ENCODE data around the gene KIR2DL4.
"Not testable (repeated sequence)": the region's sequence is repeated elsewhere in the genome, so short reads cannot be mapped to it uniquely, and the experiment has no call there.

Gene KIR2DL4

DNA sequence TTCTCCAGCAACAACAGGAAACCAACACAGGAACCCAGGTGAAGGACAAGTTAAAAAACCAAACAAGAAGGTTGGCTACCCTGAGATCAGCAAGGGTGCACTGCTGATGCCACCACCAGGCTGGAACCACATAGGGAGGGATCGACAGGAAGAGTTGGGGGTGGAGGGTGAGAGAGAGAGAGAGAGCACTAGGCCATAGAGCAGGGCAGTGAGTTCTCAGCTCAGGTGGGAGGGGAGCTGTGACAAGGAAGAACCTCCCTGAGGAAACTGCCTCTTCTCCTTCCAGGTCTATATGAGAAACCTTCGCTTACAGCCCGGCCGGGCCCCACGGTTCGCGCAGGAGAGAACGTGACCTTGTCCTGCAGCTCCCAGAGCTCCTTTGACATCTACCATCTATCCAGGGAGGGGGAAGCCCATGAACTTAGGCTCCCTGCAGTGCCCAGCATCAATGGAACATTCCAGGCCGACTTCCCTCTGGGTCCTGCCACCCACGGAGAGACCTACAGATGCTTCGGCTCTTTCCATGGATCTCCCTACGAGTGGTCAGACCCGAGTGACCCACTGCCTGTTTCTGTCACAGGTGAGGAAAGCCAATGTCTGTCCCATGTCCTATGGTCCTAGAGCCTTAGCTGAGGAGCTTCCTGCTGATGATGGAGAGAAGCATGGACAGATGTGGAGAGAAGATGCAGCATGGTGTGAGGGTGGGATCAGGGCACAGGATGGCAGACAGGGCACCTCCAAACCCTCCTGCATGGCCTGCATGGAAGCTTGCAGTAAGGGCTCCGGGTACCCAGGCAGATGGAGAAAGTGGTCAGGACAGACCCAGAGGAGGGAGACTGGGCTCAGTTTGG lies 2.5 kb downstream of the KIR2DL4 start:
- Histone ChIP-seq H3K4me3 (no peak overlapping the region), H3K9me3 (ENCODE audit: low read depth, low read length) (no peaks in the 10 kb centered on the region), H3K36me3 (ENCODE audit: insufficient read depth, low read length) (no peaks in the 10 kb centered on the region), H3K9ac (ENCODE audit: insufficient read length) (no peak overlapping the region), H3K27ac (no peak overlapping the region)
- no peak for TF ChIP-seq FOXP2 (optimal IDR thresholded peaks at IDR 0.05; ENCODE audit: control extremely low read depth, extremely low read length, insufficient read depth)
- TF ChIP-seq EZH2 (IDR thresholded peaks at IDR 0.05): no peak
- TF ChIP-seq POLR2AphosphoS5 (IDR thresholded peaks at IDR 0.05; ENCODE audit: borderline replicate concordance, low read depth, low read length): no peak
- DNase-seq (ENCODE audit: low read depth, low spot score): no peak

GRCh38 chr19:54806516-54806838 lies 3.1 kb downstream of the KIR2DL4 start:
- no peak overlapping the region for H3K4me3 ChIP-seq
- H3K9ac ChIP-seq (ENCODE audit: insufficient read length): no peak overlapping the region
- TF ChIP-seq FOXP2 (optimal IDR thresholded peaks at IDR 0.05; ENCODE audit: control extremely low read depth, extremely low read length, insufficient read depth) (no peak), POLR2AphosphoS5 (IDR thresholded peaks at IDR 0.05; ENCODE audit: borderline replicate concordance, low read depth, low read length) (no peak), EZH2 (IDR thresholded peaks at IDR 0.05) (no peak)
- H3K9me3 ChIP-seq (ENCODE audit: low read depth, low read length): no peaks in the 10 kb centered on the region
- H3K27ac ChIP-seq: no peak overlapping the region
- no peaks in the 10 kb centered on the region for H3K36me3 ChIP-seq (ENCODE audit: insufficient read depth, low read length)
- DNase-seq (ENCODE audit: low read depth, low spot score): no peak

DNA sequence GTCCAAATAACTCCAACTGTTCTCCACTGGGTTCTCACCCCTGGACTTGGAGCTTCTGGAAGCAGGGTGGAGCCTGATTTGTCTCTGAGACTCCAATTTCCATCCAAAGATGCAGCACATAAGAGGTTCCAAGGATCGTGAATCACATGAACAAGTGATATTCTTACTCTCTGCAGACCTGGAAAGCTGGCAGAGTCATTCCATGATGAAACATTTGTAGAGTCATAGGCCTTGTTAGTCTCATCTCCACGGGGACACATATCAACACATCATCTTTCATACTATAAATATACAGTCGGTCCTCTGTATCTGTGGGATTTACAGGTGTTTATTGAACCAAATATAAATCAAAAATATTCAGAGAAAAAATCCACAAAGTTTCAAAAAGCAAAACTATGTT lies 11.2 kb downstream of the KIR2DL4 start:
- not testable (repeated sequence) for H3K9ac ChIP-seq (ENCODE audit: insufficient read length); H3K36me3 ChIP-seq (ENCODE audit: insufficient read depth, low read length); H3K4me3 ChIP-seq; H3K9me3 ChIP-seq (ENCODE audit: low read depth, low read length); DNase-seq (ENCODE audit: low read depth, low spot score); H3K27ac ChIP-seq

DNA sequence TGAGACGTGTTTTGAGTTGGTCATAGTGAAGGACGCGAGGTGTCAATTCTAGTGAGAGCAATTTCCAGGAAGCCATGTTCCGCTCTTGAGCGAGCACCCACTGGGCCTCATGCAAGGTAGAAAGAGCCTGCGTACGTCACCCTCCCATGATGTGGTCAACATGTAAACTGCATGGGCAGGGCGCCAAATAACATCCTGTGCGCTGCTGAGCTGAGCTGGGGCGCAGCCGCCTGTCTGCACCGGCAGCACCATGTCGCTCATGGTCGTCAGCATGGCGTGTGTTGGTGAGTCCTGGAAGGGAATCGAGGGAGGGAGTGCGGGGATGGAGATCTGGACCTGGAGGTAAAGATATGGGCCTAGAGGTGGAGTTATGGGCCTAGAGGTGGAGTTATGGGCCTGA lies 12.8 kb downstream of the KIR2DL4 start, which contains the start of gene KIR3DL1:
Gene KIR3DL1, plus strand, starts transcription at position 218 of the 400 bp plus-strand sequence.
- not testable (repeated sequence) for H3K27ac ChIP-seq; H3K4me3 ChIP-seq; DNase-seq (ENCODE audit: low read depth, low spot score); H3K9me3 ChIP-seq (ENCODE audit: low read depth, low read length); H3K9ac ChIP-seq (ENCODE audit: insufficient read length); H3K36me3 ChIP-seq (ENCODE audit: insufficient read depth, low read length)

GRCh38 chr19:54817670-54818536 lies 14.5 kb downstream of the KIR2DL4 start:
- no peaks in the 10 kb centered on the region for H3K36me3 ChIP-seq (ENCODE audit: insufficient read depth, low read length)
- H3K9me3 ChIP-seq (ENCODE audit: low read depth, low read length): no peaks in the 10 kb centered on the region
- DNase-seq (ENCODE audit: low read depth, low spot score): no peak
- no peak overlapping the region for H3K9ac ChIP-seq (ENCODE audit: insufficient read length)
- no peak overlapping the region for H3K27ac ChIP-seq
- TF ChIP-seq EZH2 (IDR thresholded peaks at IDR 0.05): no peak
- no peak for TF ChIP-seq POLR2AphosphoS5 (IDR thresholded peaks at IDR 0.05; ENCODE audit: borderline replicate concordance, low read depth, low read length)
- no peak for TF ChIP-seq FOXP2 (optimal IDR thresholded peaks at IDR 0.05; ENCODE audit: control extremely low read depth, extremely low read length, insufficient read depth)
- H3K4me3 ChIP-seq: no peak overlapping the region

DNA sequence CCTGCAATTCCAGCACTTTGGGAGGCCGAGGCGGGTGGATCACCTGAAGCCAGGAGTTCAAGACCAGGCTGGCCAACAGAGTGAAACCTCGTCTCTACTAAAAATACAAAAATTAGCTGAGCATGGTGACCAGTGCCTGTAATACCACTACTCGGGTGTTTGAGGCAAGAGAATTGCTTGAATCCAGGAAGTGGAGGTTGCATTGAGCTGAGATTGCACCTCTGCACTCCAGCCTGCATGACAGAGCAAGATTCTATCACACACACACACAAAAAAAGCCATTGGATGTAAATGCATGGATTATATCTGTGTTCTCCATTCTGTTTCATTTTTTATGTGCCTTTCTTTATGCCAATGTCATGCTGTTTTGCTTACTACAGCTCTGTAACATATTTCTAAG lies 21.0 kb downstream of the KIR2DL4 start:
- not testable (repeated sequence) for H3K9me3 ChIP-seq (ENCODE audit: low read depth, low read length); H3K4me3 ChIP-seq; DNase-seq (ENCODE audit: low read depth, low spot score); H3K9ac ChIP-seq (ENCODE audit: insufficient read length); H3K36me3 ChIP-seq (ENCODE audit: insufficient read depth, low read length); H3K27ac ChIP-seq

- not testable (repeated sequence) for H3K36me3 ChIP-seq (ENCODE audit: insufficient read depth, low read length); DNase-seq (ENCODE audit: low read depth, low spot score)
Measured at GRCh38 chr19:54825326-54825725, 21.9 kb downstream of the KIR2DL4 start.

GRCh38 chr19:54828064-54828463 lies 24.7 kb downstream of the KIR2DL4 start:
- H3K9ac ChIP-seq (ENCODE audit: insufficient read length); H3K27ac ChIP-seq; H3K4me3 ChIP-seq; H3K9me3 ChIP-seq (ENCODE audit: low read depth, low read length); DNase-seq (ENCODE audit: low read depth, low spot score); H3K36me3 ChIP-seq (ENCODE audit: insufficient read depth, low read length): not testable (repeated sequence)

More at GRCh38 chr19:54825326-54825725, 21.9 kb downstream of the KIR2DL4 start:
- not testable (repeated sequence) for H3K9me3 ChIP-seq (ENCODE audit: low read depth, low read length); H3K4me3 ChIP-seq; H3K9ac ChIP-seq (ENCODE audit: insufficient read length); H3K27ac ChIP-seq

GRCh38 chr19:54832496-54832895 lies 29.1 kb downstream of the KIR2DL4 start, which contains the start of gene KIR2DS4:
KIR2DS4 (plus strand) TSS chr19:54832676.
- H3K9me3 ChIP-seq (ENCODE audit: low read depth, low read length); H3K4me3 ChIP-seq; H3K27ac ChIP-seq; H3K9ac ChIP-seq (ENCODE audit: insufficient read length); DNase-seq (ENCODE audit: low read depth, low spot score); H3K36me3 ChIP-seq (ENCODE audit: insufficient read depth, low read length): not testable (repeated sequence)

- DNase-seq (ENCODE audit: low read depth, low spot score); H3K9me3 ChIP-seq (ENCODE audit: low read depth, low read length); H3K27ac ChIP-seq; H3K36me3 ChIP-seq (ENCODE audit: insufficient read depth, low read length); H3K9ac ChIP-seq (ENCODE audit: insufficient read length); H3K4me3 ChIP-seq: not testable (repeated sequence)
Measured at GRCh38 chr19:54835126-54835525, 31.7 kb downstream of the KIR2DL4 start.

GRCh38 chr19:54837522-54837921 lies 34.1 kb downstream of the KIR2DL4 start:
- H3K9ac ChIP-seq (ENCODE audit: insufficient read length); H3K36me3 ChIP-seq (ENCODE audit: insufficient read depth, low read length): not testable (repeated sequence)

DNA sequence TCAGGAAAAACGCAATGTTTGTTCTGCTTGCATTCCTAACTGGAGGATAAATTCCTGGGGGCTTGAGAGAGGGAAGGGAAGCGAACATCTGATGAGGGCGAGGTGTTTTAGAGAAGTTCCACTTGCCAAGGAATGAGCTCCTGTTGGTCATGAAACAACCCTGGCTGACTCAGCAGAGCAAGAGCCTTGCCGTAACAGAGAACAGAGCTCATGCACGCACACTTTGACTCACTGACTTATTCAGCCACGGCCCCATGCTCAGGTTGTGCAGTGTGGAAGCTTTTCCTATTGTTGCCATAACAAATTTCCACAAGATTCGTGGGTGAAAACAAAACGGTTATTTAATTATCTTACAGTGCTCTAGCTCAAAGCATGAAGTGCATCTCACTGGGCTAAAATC lies 39.8 kb downstream of the KIR2DL4 start:
- DNase-seq (ENCODE audit: low read depth, low spot score); H3K36me3 ChIP-seq (ENCODE audit: insufficient read depth, low read length); H3K9me3 ChIP-seq (ENCODE audit: low read depth, low read length): not testable (repeated sequence)

More at GRCh38 chr19:54837522-54837921, 34.1 kb downstream of the KIR2DL4 start:
- not testable (repeated sequence) for H3K4me3 ChIP-seq; H3K27ac ChIP-seq; H3K9me3 ChIP-seq (ENCODE audit: low read depth, low read length); DNase-seq (ENCODE audit: low read depth, low spot score)

DNA sequence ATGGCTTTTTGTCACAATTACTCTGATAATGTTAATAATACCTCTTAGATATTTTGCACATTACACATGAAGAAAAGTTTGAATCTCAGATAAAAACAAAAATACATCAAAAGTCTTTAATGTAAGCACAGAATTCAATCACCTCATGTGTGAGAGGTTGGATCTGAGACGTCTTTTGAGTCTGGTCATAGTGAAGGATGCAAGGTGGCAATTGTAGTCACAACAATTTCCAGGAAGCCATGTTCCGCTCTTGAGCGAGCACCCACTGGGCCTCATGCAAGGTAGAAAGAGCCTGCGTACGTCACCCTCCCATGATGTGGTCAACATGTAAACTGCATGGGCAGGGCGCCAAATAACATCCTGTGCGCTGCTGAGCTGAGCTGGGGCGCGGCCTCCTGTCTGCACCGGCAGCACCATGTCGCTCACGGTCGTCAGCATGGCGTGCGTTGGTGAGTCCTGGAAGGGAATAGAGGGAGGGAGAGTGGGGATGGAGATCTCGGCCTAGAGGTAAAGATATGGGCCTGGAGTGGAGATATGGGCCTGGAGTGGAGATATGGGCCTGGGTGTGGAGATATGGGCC lies 46.7 kb downstream of the KIR2DL4 start, which contains the start of gene KIR3DL2:
Gene KIR3DL2, plus strand, starts transcription at position 383 of the 580 bp plus-strand sequence. Its CDS starts 33 bp downstream, at position 416.
- DNase-seq (ENCODE audit: low read depth, low spot score); H3K4me3 ChIP-seq; H3K27ac ChIP-seq; H3K36me3 ChIP-seq (ENCODE audit: insufficient read depth, low read length); H3K9me3 ChIP-seq (ENCODE audit: low read depth, low read length); H3K9ac ChIP-seq (ENCODE audit: insufficient read length): not testable (repeated sequence)

More for the DNA sequence above, 39.8 kb downstream of the KIR2DL4 start:
- not testable (repeated sequence) for H3K27ac ChIP-seq; H3K9ac ChIP-seq (ENCODE audit: insufficient read length); H3K4me3 ChIP-seq

Measured in SK-N-MC (cell line).